ENCODE data around the gene MYBBP1A. TPM values are rescaled to one million over a fixed set of nuclear protein-coding genes. Genes with fewer than 3 reads are reported as not detected.

The MYBBP1A gene
- total and polyA plus RNA-seq, 2 of the 8 experiments (the other 6 are each of a cell fraction or from before 2014, with no cell fraction given) = 46.8 to 151 TPM

GRCh38 chr17:4602041-4602440 is 46.9 kb upstream of the MYBBP1A start:
- Histone ChIP-seq H2BK12ac (ENCODE audit: low read depth, low read length) (no peak overlapping the region), H3K56ac (replicated peaks; ENCODE audit: insufficient read length, low read depth, low read length) (no peak overlapping the region), H4K20me1 (replicated peaks in 1 of 2; ENCODE audit: control insufficient read depth in 1 of 2, insufficient read depth in 2 of 2, low read length in 2 of 2) (no peaks in the 10 kb centered on the region), H3K4ac (replicated peaks; ENCODE audit: insufficient read length, low read depth, low read length) (no peak overlapping the region), H2BK5ac (ENCODE audit: low read depth, low read length) (no peak overlapping the region), H4K91ac (replicated peaks; ENCODE audit: insufficient read length, low read length) (no peak overlapping the region), H3K4me1 (replicated peaks in 1 of 4; ENCODE audit: control insufficient read depth in 3 of 4, insufficient read depth in 4 of 4, low read length in 3 of 4) (peaks cover 4 to 29% (median 19%) of the 10 kb centered on the region in 4 experiments), H2AFZ (ENCODE audit: low read length) (no peak overlapping the region), H3K9me3 (ENCODE audit: insufficient read depth in 2 of 2, low read depth in 1 of 2, low read length in 1 of 2) (no peaks in the 10 kb centered on the region), H4K8ac (ENCODE audit: extremely low read depth, insufficient read depth, low read length) (no peak overlapping the region), H3K79me1 (ENCODE audit: low read depth, low read length) (no peaks in the 10 kb centered on the region), H3K4me2 (ENCODE audit: insufficient read depth in 1 of 2, low read depth in 2 of 2, low read length in 2 of 2) (no peak overlapping the region), H3K4me3 (ENCODE audit: extremely low read depth in 1 of 4, insufficient read depth in 2 of 4, low read depth in 3 of 4, low read length in 4 of 4) (no peak overlapping the region), H3K9ac (replicated peaks in 1 of 4; ENCODE audit: extremely low read depth in 1 of 4, low read depth in 3 of 4, low read length in 3 of 4) (no peak overlapping the region), H3K23ac (ENCODE audit: insufficient read length) (no peak overlapping the region), H2BK20ac (ENCODE audit: low read length) (no peak overlapping the region), H4K5ac (ENCODE audit: insufficient read length, low read depth, low read length) (no peak overlapping the region), H3K27ac (ENCODE audit: low read depth, low read length) (no peak overlapping the region), H3K36me3 (ENCODE audit: control insufficient read depth in 2 of 4, insufficient read depth in 4 of 4, low read length in 3 of 4) (no peaks in the 10 kb centered on the region), H2BK15ac (ENCODE audit: low read length) (no peak overlapping the region), H3K79me2 (ENCODE audit: control insufficient read depth in 1 of 2, insufficient read depth in 2 of 2, low read length in 2 of 2) (no peaks in the 10 kb centered on the region), H3K27me3 (replicated peaks in 1 of 4; ENCODE audit: control insufficient read depth in 3 of 4, extremely low read depth in 1 of 4, insufficient read depth in 3 of 4, low read length in 3 of 4) (0 out of 7 replicates have a peak, but pooled peaks cover 0 to 2% (median 0%) of the 10 kb centered on the region in 4 experiments), H3K14ac (ENCODE audit: insufficient read length) (no peak overlapping the region), H2BK120ac (replicated peaks; ENCODE audit: low read depth, low read length) (no peak overlapping the region), H2AK5ac (ENCODE audit: low read depth, low read length) (no peak overlapping the region), H3K18ac (ENCODE audit: extremely low read depth, low read length) (no peak overlapping the region), H3K23me2 (ENCODE audit: low read depth, low read length) (peaks cover 2% of the 10 kb centered on the region; the same call in 1 of the 2 replicates)
- ChIA-PET CTCF (ENCODE audit: partially characterized antibody) (interaction anchor here (0.6 to 9.8 kb wide), 5 partner anchors 8 to 1067 kb away, joined by 3 to 77 read pairs (median 5); partner anchors contain the start of gene MED11), POLR2A (ENCODE audit: partially characterized antibody) (no interaction called here)
- no peak for FAIRE-seq
- TF ChIP-seq SP1 (IDR thresholded peaks at IDR 0.05; ENCODE audit: low read depth, low read length) = no peak
- TF ChIP-seq CHD2 (IDR thresholded peaks at IDR 0.05; ENCODE audit: low read length) = no peak
- no peak for TF ChIP-seq NRF1 (IDR thresholded peaks at IDR 0.05; ENCODE audit: low read depth, low read length)
- TF ChIP-seq CREB1 (IDR thresholded peaks at IDR 0.05) = no peak
- TF ChIP-seq BCL11A (IDR thresholded peaks at IDR 0.05; ENCODE audit: low read depth in 2 of 2, low read length in 2 of 2) = no peak
- TF ChIP-seq POU5F1 (IDR thresholded peaks at IDR 0.05; ENCODE audit: low read depth, low read length) = no peak
- no peak for TF ChIP-seq SP2 (IDR thresholded peaks at IDR 0.05; ENCODE audit: low read length)
- WGBS, 2 experiments (ENCODE audit: extremely low coverage in 1 of 2, insufficient coverage in 1 of 2, insufficient read length in 1 of 2, insufficient replicate concordance in 2 of 2, low coverage in 1 of 2, low lambda C conversion rate in 2 of 2, missing lambda C conversion rate in 1 of 2) = 84% methylated on average over 3 of the region's 5 CpGs; no CpG with 5 or more reads in 1 of the 2 experiments
- DNase-seq (ENCODE audit: low read depth in 1 of 2, low spot score in 2 of 2) = no peak
